GM23248 (cell line): ENCODE measurements around the gene TRAF1. TPM values are rescaled to one million over a fixed set of nuclear protein-coding genes. Genes with fewer than 3 reads are reported as not detected.

Source experiments
- DNase-seq: peaks from one replicate; pipeline ENCODE4 v3.0.0-alpha.2; 2015
- H2AFZ ChIP-seq: fragments of 200-600 bp; sonication (generic); 2 replicates; pipeline ENCODE4 v1.6.1; 2016; ENCODE audit warnings: antibody characterized with exemption
- H3F3A ChIP-seq: fragments of 200-600 bp; sonication (generic); 2 replicates; pipeline ENCODE4 v1.6.1; 2016; ENCODE audit warnings: mild to moderate bottlenecking, antibody characterized with exemption, mixed run types; ENCODE audit not compliant: insufficient read depth
- H3K27ac ChIP-seq: fragments of 200-600 bp; sonication (generic); 2 replicates; pipeline ENCODE4 v1.5.1; 2016; ENCODE audit warnings: mild to moderate bottlenecking
- H3K27me3 ChIP-seq: fragments of 200-600 bp; sonication (generic); replicated peaks from 2 replicates; pipeline ENCODE4 v1.6.1; 2016; ENCODE audit warnings: mild to moderate bottlenecking; ENCODE audit not compliant: insufficient read depth
- H3K36me3 ChIP-seq: fragments of 200-600 bp; sonication (generic); 2 replicates; pipeline ENCODE4 v1.6.1; 2016; ENCODE audit warnings: low read depth, mild to moderate bottlenecking
- H3K4me1 ChIP-seq: fragments of 200-600 bp; sonication (generic); 2 replicates; pipeline ENCODE4 v1.6.1; 2016; ENCODE audit warnings: mild to moderate bottlenecking; ENCODE audit not compliant: insufficient read depth
- H3K4me2 ChIP-seq: fragments of 200-600 bp; sonication (generic); one replicate; pipeline ENCODE4 v1.6.1; 2016; ENCODE audit warnings: mild to moderate bottlenecking; ENCODE audit not compliant: unreplicated experiment
- H3K4me3 ChIP-seq: fragments of 200-600 bp; sonication (generic); 2 replicates; pipeline ENCODE4 v1.5.1; 2016; ENCODE audit warnings: mild to moderate bottlenecking
- H3K79me2 ChIP-seq: fragments of 200-600 bp; sonication (generic); 2 replicates; pipeline ENCODE4 v1.6.1; 2016; ENCODE audit warnings: mild to moderate bottlenecking; ENCODE audit not compliant: insufficient read depth
- H3K9ac ChIP-seq: fragments of 200-600 bp; sonication (generic); 2 replicates; pipeline ENCODE4 v1.6.1; 2016; ENCODE audit warnings: mild to moderate bottlenecking
- H3K9me2 ChIP-seq: fragments of 200-600 bp; sonication (generic); 2 replicates; pipeline ENCODE4 v1.6.1; 2016; ENCODE audit warnings: mixed run types, mild to moderate bottlenecking, moderate library complexity; ENCODE audit not compliant: insufficient read depth
- H3K9me3 ChIP-seq: fragments of 200-600 bp; sonication (generic); one replicate; pipeline ENCODE4 v1.6.1; 2017; ENCODE audit warnings: low read depth
- H4K20me1 ChIP-seq: fragments of 200-600 bp; sonication (generic); 2 replicates; pipeline ENCODE4 v1.6.0; 2016; ENCODE audit not compliant: insufficient read depth
- EZH2 ChIP-seq: fragments of 200-600 bp; sonication (generic); IDR thresholded peaks from 2 replicates; pipeline ENCODE4 v1.6.1; 2018; ENCODE audit warnings: antibody characterized with exemption, mild to moderate bottlenecking; ENCODE audit not compliant: insufficient read depth, poor library complexity, severe bottlenecking
- EZH2phosphoT487 ChIP-seq: fragments of 200-600 bp; sonication (generic); IDR thresholded peaks from 2 replicates; pipeline ENCODE4 v1.6.1; 2018; ENCODE audit warnings: antibody characterized with exemption, moderate library complexity, mild to moderate bottlenecking, low read depth; ENCODE audit not compliant: insufficient read depth
- WGBS, 2 experiments: methylation state at CpG; one replicate each; pipeline ENCODE4 v1.1.6; 2015 to 2017; ENCODE audit warnings: low lambda C conversion rate in 2 of 2, low coverage in 1 of 2; ENCODE audit errors: missing lambda C conversion rate in 2 of 2; 5-methylcytosine and 5-hydroxymethylcytosine counted together
- in situ Hi-C: fragments of 300-500 bp; cut with MboI; formaldehyde crosslinking; loops from 2 replicates; pipeline ENCODE4 v1.15.0; 2020
- polyA plus RNA-seq: library from polyadenylated mRNA; unstranded; fragments of >200 nt; fragmentation: Nextera tagmentation; extraction: Ambion mirVana; gene quantifications from 2 replicates; pipeline ENCODE4 v1.2.1, GENCODE V29; 2016
- total RNA-seq: library from RNA; depleted of rRNA; stranded (reverse); fragments of >200 nt; shearing (Covaris generic); gene quantifications from 2 replicates; pipeline ENCODE4 v1.2.3, GENCODE V29; 2014

Gene TRAF1
- total and polyA plus RNA-seq, 2 experiments from 2014 or later = 0.54 to 0.75 TPM

GRCh38 chr9:120944434-120944843 is 17.8 kb upstream of the TRAF1 start:
- no peak overlapping the region for H3K27ac ChIP-seq
- H3F3A ChIP-seq = peaks cover 14% of the 10 kb centered on the region; the same call in 1 of the 2 replicates
- H3K27me3 ChIP-seq = no peaks in the 10 kb centered on the region
- peaks cover 34% of the 10 kb centered on the region for H3K4me1 ChIP-seq
- 91 to 98% methylated on average over 4 of the region's 4 CpGs for WGBS, 2 experiments
- H3K9me2 ChIP-seq = no peaks in the 10 kb centered on the region
- no peaks in the 10 kb centered on the region for H3K36me3 ChIP-seq
- no peak overlapping the region for H3K9ac ChIP-seq
- H3K4me3 ChIP-seq = no peak overlapping the region
- in situ Hi-C loops = no loop called here
- H3K4me2 ChIP-seq = no peak overlapping the region
- no peaks in the 10 kb centered on the region for H3K9me3 ChIP-seq
- TF ChIP-seq EZH2 (no peak), EZH2phosphoT487 (no peak)
- H3K79me2 ChIP-seq = no peaks in the 10 kb centered on the region
- DNase-seq = no peak
- no peaks in the 10 kb centered on the region for H4K20me1 ChIP-seq
- no peak overlapping the region for H2AFZ ChIP-seq

- peak; percentile 4 for DNase-seq
These were observed 15.8 kb upstream of the TRAF1 start for GRCh38 chr9:120942186-120943001.

GRCh38 chr9:120941046-120941770 is 14.6 kb upstream of the TRAF1 start:
- peak overlapping the region; percentile 36 for H3K27ac ChIP-seq
- H3K9ac ChIP-seq = no peak overlapping the region; the same call in 1 of the 2 replicates
- H4K20me1 ChIP-seq = no peaks in the 10 kb centered on the region
- no peaks in the 10 kb centered on the region for H3K9me2 ChIP-seq
- peak overlapping the region; percentile 23; the same call in 1 of the 2 replicates for H3K4me3 ChIP-seq
- H3K36me3 ChIP-seq = no peaks in the 10 kb centered on the region
- H3K27me3 ChIP-seq = no peaks in the 10 kb centered on the region
- TF ChIP-seq EZH2phosphoT487 = no peak
- no peak for TF ChIP-seq EZH2
- peak overlapping the region; percentile 45 for H2AFZ ChIP-seq
- peak overlapping the region; percentile 57 for H3K4me2 ChIP-seq
- H3F3A ChIP-seq = peaks cover 18% of the 10 kb centered on the region; the same call in 1 of the 2 replicates
- DNase-seq = peak; percentile 86
- 5 to 9% methylated on average over 6 of the region's 6 CpGs for WGBS, 2 experiments
- H3K9me3 ChIP-seq = no peaks in the 10 kb centered on the region
- H3K4me1 ChIP-seq = peaks cover 41% of the 10 kb centered on the region
- in situ Hi-C loops = no loop called here
- H3K79me2 ChIP-seq = no peaks in the 10 kb centered on the region

More at GRCh38 chr9:120942186-120943001, 15.8 kb upstream of the TRAF1 start:
- H3K36me3 ChIP-seq = no peaks in the 10 kb centered on the region
- 27 to 38% methylated on average over 6 to 8 of the region's 8 CpGs for WGBS, 2 experiments
- no peaks in the 10 kb centered on the region for H3K9me3 ChIP-seq
- peaks cover 38% of the 10 kb centered on the region for H3K4me1 ChIP-seq
- H3K79me2 ChIP-seq = no peaks in the 10 kb centered on the region
- 0 out of 2 replicates have a peak overlapping the region, but pooled peaks have one; percentile 5 for H2AFZ ChIP-seq
- peaks cover 18% of the 10 kb centered on the region; the same call in 1 of the 2 replicates for H3F3A ChIP-seq
- in situ Hi-C loops = no loop called here
- no peak overlapping the region for H3K4me2 ChIP-seq
- H3K27me3 ChIP-seq = no peaks in the 10 kb centered on the region
- H4K20me1 ChIP-seq = no peaks in the 10 kb centered on the region
- H3K9ac ChIP-seq = no peak overlapping the region
- no peaks in the 10 kb centered on the region for H3K9me2 ChIP-seq
- H3K27ac ChIP-seq = no peak overlapping the region
- TF ChIP-seq EZH2phosphoT487 (no peak), EZH2 (no peak)
- H3K4me3 ChIP-seq = no peak overlapping the region

GRCh38 chr9:120940573-120940972 is 14.0 kb upstream of the TRAF1 start:
- Histone ChIP-seq H3F3A (peaks cover 18% of the 10 kb centered on the region), H3K27me3 (no peaks in the 10 kb centered on the region), H3K27ac (no peak overlapping the region), H2AFZ (no peak overlapping the region), H3K9me3 (no peaks in the 10 kb centered on the region), H3K4me1 (peaks cover 41% of the 10 kb centered on the region), H4K20me1 (no peaks in the 10 kb centered on the region), H3K9ac (no peak overlapping the region), H3K4me3 (no peak overlapping the region), H3K4me2 (peak overlapping the region; percentile 57), H3K36me3 (no peaks in the 10 kb centered on the region), H3K79me2 (no peaks in the 10 kb centered on the region), H3K9me2 (no peaks in the 10 kb centered on the region)
- TF ChIP-seq EZH2phosphoT487 = no peak
- no peak for TF ChIP-seq EZH2
- in situ Hi-C loops = no loop called here
- no peak for DNase-seq
- 49 to 58% methylated on average over 10 of the region's 10 CpGs for WGBS, 2 experiments
